ENCODE measurements around the gene PPP4R1.

DNA sequence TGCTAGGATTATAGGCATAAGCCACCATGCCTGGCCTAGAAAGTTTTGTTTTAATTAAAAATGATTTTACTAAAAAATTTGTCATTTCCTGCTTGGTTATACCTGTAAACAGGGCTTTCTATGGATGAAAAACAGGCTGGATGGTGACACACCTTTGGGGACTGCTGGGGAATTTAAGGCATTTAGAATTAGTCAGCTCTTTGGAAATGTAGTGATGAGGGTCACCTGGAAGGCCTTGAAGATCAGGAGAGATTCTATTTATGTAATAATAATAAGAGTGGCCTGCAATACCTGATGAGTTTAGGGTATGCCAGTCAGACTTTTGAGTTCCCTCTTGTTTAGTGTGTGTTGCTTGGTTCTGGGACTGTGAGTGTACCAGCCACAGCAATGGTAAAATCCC is 87.9 kb downstream of the PPP4R1 start:
- TF ChIP-seq CTCF (IDR thresholded peaks at IDR 0.05 in 2 of 3, conservative IDR thresholded peaks at IDR 0.05 in 1 of 3; ENCODE audit: borderline replicate concordance in 1 of 3, insufficient read depth in 1 of 3, low read depth in 2 of 3, low read length in 2 of 3), result no peak
- TF ChIP-seq POLR2AphosphoS5 (IDR thresholded peaks at IDR 0.05; ENCODE audit: low read depth, low read length), result no peak
- TF ChIP-seq EZH2 (IDR thresholded peaks at IDR 0.05), result no peak
- no peak for TF ChIP-seq POLR2A (IDR thresholded peaks at IDR 0.05; ENCODE audit: borderline replicate concordance, extremely low read depth, insufficient read depth, insufficient read length)
- TF ChIP-seq, protein P1, sequence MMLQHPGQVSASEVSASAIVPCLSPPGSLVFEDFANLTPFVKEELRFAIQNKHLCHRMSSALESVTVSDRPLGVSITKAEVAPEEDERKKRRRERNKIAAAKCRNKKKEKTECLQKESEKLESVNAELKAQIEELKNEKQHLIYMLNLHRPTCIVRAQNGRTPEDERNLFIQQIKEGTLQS (IDR thresholded peaks at IDR 0.05), result no peak
- TF ChIP-seq CEBPB (IDR thresholded peaks at IDR 0.05; ENCODE audit: low read depth), result no peak
- TF ChIP-seq EZH2phosphoT487 (IDR thresholded peaks at IDR 0.05; ENCODE audit: borderline replicate concordance), result no peak
- TF ChIP-seq YY1 (IDR thresholded peaks at IDR 0.05; ENCODE audit: extremely low read depth, insufficient replicate concordance, low read depth, low read length), result no peak
- TF ChIP-seq SRF (IDR thresholded peaks at IDR 0.05; ENCODE audit: low read depth), result no peak
- TF ChIP-seq MAX (IDR thresholded peaks at IDR 0.05), result no peak

All from HCT116 (cell line).